Measurements from ENCODE around the gene MRPL41.
A peak's percentile ranks its signal among the peaks of the same experiment; 100 is the strongest.

The MRPL41 gene

GRCh38 chr9:137564817-137565411 lies 13.2 kb downstream of the MRPL41 start:
- TF ChIP-seq CTCF (IDR thresholded peaks at IDR 0.05): no peak

- no peak for TF ChIP-seq CTCF (IDR thresholded peaks at IDR 0.05)
Measured at GRCh38 chr9:137569609-137570203, 18.0 kb downstream of the MRPL41 start.

GRCh38 chr9:137570566-137570965 lies 18.9 kb downstream of the MRPL41 start:
- no peak for TF ChIP-seq CTCF (IDR thresholded peaks at IDR 0.05)

- TF ChIP-seq CTCF (IDR thresholded peaks at IDR 0.05): no peak
Measured at GRCh38 chr9:137574192-137574591, 22.5 kb downstream of the MRPL41 start.

- TF ChIP-seq CTCF (IDR thresholded peaks at IDR 0.05): no peak
Measured at GRCh38 chr9:137575364-137575715, 23.7 kb downstream of the MRPL41 start.

GRCh38 chr9:137575716-137576411 lies 24.2 kb downstream of the MRPL41 start:
- TF ChIP-seq CTCF (IDR thresholded peaks at IDR 0.05): no peak

GRCh38 chr9:137578518-137579258 lies 27.0 kb downstream of the MRPL41 start, which contains the start of gene DPH7:
TSS of gene DPH7 (minus strand) at chr9:137578925. CDS start at chr9:137578777, 148 bp downstream.
- TF ChIP-seq CTCF (IDR thresholded peaks at IDR 0.05): peak; percentile 98

Measured in LNCAP (cell line).